HG03432 (cell line): ENCODE results near the gene RASGRP1.

Source experiments
- ATAC-seq: cut with Tn5 transposase; IDR thresholded peaks from one replicate; pipeline ENCODE4 v1.9.1; 2021; ENCODE audit warnings: mild to moderate bottlenecking, moderate library complexity; ENCODE audit not compliant: unreplicated experiment

The RASGRP1 gene

DNA sequence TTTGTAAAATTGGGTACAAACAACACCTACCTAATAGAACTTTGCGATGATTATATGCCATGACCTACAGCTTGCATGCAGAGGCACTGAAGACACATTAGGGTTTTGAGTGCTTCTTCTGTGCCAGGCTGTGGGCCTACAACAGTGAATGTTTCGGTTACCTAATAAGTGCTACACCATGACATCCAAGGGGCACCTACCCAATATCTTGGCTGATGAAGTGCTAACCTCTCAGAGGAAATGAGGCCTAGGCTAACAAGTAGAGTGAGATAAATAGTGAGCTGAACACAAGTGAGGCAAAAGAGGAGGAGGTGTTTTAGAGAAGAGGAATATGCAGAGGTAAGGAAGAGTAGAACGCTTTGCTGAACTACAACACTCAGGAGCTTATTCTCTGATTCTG lies 12.2 kb upstream of the RASGRP1 start:
- ATAC-seq, result no peak

DNA sequence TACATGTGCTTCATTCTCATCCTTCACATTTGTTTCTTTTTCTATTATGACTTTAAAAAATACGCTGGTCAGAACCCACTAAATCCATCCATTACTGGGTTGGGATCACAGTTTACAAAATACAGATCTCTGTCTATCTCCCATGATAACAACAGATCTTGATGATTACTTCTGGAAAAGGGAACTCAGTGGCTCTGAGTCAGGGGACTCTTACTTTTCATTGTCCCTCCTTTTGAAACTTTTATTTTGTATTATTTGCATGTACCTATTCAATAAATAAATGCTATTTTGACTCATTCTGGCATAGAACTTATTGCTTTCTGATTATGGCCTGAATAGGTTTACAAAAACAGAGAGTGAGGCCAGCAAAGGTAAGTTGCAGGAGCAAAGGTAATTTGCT lies 11.6 kb upstream of the RASGRP1 start:
- no peak for ATAC-seq

DNA sequence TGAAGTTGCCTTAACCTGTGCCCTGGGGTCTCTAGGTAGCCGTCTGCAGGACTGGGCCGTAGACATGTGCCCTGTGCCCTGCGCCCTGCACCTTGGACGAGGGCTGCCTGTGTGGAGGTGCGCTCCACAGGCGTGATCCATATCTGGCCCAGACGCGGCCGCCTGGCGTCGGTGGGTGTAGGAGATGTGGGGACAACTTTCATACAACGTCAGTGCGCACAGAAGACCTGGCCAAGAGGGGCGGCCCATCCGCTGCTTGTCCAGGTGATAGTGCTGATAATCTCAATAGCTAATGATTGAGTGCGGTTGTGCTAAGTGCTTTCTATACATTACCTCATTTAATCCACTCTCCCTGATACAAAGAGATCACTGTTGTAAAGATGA lies 665 bp upstream of the RASGRP1 start:
- no peak for ATAC-seq

DNA sequence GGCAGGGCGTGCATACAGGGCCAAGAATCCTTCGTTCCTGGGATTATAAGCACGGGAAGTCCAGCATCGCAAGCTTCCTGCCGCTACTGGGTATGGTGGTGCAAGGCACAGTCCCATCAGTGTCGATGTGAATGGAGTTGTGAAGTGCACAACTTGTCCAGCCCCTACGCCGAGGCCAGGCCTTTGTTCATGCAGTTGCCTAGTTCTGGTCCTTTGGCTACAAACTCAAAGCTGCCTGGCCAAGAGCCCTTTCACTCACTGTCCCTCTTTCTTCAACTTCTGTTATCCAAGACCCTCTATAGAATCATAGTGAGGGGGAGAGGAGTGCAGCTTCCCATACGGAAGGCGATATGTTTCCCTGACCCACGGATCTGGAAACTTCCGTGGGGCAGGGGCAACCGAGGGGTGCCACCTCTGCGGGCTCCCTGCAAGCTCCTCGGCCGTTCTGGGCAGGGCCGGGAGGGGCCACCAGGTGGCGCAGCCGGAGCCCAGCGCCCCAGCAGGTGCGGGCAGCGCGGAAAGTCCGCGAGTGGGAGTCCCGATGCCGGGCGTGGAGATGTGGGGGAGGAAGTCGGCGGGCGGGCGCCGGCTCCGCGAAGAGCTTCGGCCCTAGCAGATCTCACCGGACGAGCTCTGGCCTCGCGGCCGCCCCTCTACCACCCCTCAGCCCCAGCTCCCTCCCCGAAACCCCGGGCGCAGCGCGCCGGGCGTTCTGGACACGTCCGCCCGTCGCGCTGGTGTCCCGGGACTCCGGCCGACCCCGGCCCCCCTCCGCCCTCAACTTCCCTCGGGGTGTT lies 693 bp downstream of the RASGRP1 start:
- peak; percentile 76 for ATAC-seq

DNA sequence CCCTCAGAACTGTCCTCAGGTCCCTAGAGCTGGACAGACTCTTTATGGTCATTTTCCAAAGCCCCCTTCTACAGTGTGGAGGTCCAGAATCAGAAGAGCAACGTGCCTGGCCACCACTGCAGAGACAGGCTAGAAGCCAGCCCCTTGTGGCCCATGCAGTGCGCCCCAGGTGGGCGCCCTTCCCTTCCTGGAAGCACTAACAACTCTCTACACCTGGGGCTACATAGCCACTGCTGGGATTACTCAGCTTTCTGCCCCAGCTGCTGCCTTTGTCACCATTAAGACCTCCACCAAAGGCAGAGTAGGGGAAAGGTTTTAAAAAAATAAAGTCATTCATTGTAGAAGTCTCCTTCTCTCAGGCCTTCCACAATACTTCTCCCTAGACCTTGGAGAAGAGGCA lies 2.3 kb downstream of the RASGRP1 start:
- no peak for ATAC-seq

DNA sequence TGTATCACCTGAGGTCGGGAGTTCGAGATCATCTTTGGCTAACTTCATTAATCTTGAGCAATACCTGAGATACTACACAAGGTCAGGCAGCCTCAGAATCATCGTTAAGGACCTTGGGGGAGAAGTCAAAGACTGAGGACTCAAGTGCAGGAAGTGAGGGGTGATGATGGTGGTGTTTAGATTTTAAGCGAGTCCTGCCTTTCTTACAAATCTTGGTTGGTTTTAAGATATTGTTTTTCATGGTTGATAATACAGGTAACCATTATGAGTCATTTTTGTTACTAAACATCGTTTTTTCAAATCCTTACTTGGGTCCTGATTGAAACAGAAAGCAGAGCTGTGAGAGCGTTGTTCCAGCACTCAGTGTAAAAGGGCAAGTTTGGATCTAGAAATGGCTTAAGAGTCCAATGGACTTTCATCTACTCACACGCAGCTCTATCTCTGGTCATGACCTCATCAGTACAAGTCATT lies 4.1 kb downstream of the RASGRP1 start:
- ATAC-seq, result peak; percentile 20

DNA sequence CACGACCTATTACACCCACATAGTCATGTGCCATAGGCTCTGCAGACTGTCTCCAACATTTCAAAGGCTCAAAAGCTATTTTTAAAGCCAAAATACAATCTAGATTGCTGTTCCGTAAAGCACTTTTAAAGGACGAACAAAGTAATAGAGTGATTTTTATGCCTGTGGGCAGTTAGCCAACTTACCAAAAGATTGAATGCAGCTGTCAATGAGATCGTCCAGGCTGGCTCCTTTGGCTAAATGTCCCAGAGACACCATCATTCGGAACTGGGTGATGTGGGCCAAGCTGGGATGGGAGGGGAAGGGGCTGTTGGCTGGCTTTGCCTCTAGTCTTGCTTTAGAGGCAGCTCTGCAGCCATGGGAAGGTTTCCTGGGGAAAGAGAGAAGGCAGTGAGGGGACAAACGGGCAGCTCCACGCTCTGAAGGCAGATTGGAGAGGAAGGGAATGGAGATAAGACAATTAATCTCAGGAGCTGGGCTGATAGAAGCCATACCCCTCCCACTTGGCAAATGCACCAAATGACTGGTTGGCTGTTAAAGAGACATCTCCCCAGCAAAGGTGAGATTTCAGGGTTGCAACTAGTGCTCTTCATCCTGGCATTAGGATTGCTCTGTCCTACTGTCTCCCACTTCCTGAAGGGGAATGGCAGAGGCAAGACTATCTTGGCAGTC lies 4.8 kb downstream of the RASGRP1 start:
- ATAC-seq, result no peak

DNA sequence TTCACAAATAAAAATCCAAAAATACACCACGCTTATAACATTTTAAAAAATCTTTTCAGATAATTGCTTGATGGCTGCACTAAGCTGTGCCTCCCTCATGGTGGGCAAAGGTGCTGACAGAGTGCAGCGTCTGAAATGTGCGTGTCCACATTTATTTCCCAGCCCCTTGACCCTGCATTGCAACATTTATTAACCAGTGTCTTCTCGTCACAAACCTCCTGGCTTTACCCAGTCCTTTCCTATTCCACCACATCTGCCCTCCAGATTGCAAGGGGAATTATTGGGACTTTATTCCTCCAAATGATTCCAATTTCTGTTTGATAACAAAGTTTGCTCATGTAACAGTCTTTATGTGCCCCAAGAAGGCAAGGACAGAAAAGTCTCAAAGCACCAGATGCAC lies 5.5 kb downstream of the RASGRP1 start:
- ATAC-seq, result no peak

DNA sequence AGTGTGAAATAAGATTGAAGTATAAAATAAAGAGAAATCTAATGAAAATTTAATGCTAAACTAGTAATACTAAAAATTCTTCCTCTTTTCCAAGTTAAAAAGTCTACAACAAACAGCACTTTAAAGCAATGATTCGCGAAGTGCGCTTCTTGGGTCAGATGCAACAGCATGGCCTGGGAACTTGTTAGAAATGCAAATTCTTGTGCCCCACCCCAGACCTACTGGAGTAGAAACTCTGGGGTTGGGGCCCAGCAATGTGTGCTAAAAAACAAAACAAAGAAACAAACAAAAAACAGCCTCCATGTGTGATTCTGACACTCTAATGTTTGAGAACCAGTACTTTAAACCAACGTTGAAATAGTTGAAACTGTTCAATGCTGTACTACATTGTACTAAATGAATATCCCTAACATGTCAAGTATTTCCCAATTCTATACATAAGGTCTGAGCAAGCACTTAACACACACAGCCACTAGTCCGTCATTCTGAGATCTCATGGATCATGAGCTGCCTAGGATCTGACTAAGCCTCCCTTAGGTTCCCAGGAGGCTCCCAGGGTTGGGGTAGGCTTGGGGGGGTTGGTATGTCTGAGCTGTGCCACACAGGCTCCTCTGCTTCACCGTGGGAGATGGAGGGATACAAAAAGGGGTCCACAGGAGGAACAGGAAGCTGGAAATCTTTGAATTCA lies 6.1 kb downstream of the RASGRP1 start:
- ATAC-seq, result no peak

DNA sequence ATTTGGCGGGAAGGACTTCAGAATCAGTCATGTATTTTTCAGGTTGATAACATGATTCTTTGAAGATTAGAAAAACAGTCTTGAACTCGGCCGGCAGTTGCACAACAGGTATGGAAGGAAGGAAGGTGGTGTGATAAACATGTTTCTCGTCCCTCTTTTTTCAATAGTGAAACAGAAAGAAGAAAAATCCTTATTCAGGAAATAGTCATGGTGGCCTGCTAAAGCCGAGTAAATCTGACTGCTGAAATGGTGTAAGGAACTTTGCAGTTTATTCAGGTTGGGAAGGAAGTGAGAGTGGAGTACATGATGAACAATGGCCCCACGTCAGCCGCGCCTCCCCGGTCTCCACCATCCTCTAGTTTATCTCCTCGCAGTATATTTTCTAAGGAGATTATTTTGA lies 6.7 kb downstream of the RASGRP1 start:
- ATAC-seq, result no peak

DNA sequence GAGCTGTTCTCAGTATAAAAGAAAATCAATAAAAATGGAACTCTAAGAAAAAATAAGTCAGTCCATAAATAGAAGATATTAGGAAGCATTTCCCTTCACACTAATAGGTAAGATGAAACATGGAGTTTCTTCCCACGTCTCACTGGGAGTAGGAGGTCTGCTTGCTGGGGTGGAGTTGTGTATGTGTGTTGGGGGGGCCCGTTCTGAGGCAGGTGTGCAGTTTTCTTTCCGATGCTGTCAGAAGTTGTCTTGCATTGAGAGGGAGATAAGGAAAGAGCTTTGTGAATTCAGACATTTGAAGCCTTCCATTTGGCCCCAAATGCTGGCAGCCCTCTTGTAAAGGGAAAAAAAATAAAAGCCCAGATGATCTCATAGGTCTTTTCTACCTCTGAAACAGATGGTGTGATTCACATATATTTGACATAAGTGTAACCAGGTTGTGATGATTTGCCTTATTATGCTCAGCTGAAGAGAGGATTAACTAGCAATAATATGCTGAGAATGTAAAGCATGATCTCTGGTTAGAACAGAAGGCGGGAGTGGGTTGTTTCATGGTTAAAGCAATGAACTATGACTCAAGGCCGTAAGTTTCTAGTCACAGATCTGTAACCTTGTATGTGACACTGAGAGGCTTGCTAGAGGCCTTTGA lies 8.8 kb downstream of the RASGRP1 start:
- ATAC-seq, result peak; percentile 41

DNA sequence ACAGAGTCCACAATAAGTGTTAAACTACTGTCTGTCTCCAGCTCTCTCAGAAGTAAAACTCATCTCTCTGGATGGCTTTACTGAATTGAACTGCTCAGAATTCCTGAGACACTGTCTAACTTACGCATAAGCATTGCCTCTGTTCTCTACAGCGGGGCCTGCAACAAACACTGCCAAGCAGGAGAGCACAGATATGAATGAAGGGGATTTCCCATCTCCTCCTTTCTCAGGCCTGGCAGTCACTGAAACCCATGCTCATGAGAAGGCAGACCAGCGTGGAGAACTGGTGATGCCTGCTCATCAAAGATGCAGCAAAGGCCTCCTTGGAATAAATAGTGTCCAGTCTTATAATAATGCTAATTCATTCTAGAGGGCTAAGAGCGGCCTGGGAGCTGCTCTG lies 10.3 kb downstream of the RASGRP1 start:
- peak; percentile 85 for ATAC-seq

DNA sequence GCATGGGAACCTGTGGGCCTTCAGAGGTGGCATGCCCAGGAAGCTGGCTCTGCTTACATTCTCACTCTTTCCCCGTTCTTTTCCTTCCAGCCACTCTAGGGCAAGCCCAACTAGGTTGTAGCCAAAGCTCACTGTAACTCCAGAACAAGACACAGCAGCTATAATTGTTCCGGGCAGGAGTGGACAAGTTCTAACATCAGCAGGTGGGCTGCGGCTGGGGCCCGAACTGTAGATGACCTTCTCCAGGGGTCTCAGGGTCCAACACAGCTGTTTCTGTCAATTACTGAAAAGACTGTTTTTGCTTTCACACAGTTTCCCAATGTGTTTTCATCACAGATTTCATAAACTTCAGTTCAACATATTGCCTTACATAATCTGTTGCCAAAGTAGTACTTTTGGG lies 11.5 kb downstream of the RASGRP1 start:
- ATAC-seq, result no peak

DNA sequence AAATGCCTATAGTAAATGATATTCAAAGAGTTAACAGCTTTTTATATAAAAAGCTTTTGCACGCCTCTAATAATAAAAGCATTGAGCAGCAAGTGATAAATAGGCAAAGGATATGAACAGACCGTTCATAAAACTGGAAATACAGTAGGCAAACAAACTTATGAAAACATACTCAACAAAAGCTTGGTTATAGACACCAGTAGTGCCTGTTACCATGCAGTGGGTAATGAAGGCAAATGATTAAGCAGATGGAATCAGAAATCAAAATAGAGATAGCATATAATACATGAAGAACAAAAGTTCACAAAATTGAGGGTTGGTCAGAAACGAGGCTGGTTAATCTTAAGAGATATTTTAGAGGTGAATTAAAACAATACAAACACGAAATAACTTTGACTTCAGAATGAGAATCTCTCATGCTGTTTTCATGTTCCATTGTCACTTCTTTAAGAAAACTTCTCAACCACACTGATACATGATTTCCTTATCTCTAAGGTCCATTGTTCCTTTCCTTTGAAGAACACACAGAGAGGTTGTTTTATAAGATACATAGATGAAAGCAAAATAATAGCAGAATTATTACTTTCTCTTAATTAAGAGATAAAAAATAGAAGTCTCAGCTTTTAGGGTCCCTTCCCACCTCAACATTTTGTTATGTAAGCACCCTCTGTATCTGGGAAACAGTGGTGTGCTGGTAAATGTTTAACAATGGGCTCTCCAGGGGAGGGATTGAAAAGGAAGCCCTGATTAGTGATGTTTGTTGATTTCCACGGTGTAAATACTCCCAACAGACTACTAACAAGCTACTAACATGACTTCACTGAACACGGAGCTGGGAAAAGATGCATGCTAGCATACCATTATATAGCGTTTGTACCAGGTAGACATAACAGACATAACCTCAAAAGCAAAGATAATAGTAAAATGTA lies 12.6 kb downstream of the RASGRP1 start:
- no peak for ATAC-seq

DNA sequence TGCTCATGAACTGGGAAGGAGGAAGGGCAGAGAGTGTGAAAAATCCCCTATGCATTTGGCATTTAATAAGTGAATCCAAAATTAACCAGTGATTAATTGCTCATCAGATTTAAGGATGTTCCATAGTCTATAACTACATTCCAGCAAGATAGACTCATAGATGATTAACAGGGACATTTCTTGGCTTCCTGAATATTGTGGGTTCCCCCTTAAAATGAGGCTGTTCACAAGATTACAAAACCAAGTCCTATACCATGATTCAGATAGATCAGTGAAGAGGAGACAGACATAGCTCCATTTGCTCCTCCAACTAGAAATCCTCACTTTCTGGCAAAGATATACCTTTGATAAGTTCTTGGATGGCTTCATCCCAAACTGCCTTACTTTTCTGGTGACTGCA lies 15.4 kb downstream of the RASGRP1 start:
- no peak for ATAC-seq

DNA sequence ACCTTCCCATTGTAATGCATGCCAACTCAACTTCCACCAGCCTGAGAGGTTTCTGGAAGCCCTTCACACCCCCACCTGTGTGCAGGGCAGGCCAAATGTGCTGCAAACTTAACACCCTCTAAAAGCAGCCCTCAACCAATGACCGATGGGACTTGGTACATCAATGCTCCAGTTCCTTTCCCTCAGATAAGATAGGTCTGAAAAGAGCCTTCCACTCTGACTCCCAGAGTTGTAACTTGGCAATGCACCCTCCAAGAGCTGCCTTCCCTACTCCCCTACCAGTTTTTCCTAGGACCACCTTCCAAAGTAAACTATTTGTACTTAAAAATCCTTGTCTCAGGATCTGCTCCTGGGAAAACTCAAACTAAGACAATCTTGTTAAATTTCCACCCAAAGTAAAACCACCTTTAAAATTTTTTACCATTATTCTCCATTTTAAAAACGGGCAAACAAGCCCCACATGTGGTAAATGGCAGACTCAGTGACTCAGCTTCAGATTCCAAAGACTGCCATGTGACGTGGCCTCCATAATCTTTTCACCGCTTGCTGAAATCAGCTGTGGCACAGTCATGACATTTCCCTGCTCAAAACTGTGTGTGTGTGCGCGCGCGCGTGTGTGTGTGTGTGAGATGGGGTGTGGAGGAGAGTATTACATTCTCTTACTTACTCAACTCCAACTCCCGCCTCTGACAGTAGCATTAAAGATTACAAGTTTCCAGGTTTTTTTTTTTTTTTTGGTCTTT lies 17.2 kb downstream of the RASGRP1 start:
- no peak for ATAC-seq

DNA sequence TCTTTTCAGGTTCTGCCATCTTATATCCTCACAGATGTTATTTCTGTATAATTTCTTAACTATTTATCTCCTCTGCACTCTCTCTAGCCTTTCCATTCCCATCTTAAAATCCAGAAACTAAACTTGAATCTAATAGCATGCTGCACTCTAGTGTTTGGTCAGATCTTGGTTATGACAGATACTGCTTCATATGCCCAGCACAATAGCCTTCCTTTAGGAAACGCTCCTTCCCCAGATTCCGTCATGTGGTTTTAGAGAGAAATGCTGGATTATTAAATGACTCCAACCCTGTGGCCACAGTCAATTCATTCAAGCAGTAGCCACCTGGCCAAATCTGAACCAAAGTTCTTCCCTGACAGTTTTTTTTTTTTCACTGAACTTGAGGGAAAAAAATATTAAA lies 19.4 kb downstream of the RASGRP1 start:
- no peak for ATAC-seq

DNA sequence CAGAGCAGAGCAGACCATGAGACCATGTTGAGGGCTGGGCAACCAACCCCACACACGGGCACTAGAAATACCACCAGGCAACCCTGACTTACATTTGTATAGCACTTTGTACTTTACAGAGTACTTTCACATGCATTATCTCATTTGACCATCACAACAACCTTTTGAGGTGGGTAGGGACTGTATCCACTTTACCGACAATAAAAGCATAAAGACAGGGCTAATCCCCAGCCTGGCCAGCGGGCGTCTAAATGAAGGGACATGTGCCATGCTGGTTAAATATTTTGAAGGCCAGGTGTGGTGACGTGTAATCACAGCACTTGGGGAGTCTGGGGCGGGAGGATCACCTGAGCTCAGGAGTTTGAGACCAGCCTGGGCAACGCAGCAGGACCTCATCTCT lies 23.6 kb downstream of the RASGRP1 start:
- ATAC-seq, result no peak

DNA sequence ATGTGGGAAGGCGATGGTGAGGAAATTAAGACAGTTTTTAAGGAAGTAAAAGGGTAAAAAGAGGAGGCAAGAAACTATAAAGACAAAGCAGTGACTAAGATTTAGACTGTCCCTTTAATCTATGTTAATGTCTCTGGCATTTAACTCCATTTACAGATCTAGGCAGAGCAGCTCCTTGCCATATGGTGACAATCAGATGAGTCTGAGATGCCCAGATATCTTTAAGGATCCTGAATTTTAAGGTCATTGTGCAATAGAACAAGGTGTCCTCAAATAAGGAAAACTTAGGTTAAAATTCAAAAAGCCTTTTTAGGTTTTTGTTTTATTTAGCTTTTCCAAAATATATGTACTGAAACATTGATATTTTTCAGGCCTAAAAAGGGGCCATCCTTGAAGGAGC lies 24.1 kb downstream of the RASGRP1 start:
- no peak for ATAC-seq

DNA sequence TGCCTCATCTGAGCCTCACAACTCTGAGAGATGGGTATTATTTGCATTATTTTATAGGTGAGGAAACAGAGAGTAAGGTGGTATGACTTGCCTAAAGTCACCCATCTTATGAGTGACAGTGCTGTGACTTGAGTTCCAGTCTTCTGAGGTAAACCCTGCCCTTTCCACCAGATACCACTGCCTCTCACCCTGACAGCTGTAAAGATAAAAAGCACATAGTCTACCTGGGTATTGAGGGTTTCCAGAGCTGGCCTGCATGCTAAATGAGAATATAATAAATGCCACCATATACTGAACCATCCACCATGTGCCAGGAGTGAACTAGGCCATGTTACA lies 25.6 kb downstream of the RASGRP1 start:
- ATAC-seq, result no peak
